ENCODE measurements around the gene CDC14B.

CDC14B gene

DNA sequence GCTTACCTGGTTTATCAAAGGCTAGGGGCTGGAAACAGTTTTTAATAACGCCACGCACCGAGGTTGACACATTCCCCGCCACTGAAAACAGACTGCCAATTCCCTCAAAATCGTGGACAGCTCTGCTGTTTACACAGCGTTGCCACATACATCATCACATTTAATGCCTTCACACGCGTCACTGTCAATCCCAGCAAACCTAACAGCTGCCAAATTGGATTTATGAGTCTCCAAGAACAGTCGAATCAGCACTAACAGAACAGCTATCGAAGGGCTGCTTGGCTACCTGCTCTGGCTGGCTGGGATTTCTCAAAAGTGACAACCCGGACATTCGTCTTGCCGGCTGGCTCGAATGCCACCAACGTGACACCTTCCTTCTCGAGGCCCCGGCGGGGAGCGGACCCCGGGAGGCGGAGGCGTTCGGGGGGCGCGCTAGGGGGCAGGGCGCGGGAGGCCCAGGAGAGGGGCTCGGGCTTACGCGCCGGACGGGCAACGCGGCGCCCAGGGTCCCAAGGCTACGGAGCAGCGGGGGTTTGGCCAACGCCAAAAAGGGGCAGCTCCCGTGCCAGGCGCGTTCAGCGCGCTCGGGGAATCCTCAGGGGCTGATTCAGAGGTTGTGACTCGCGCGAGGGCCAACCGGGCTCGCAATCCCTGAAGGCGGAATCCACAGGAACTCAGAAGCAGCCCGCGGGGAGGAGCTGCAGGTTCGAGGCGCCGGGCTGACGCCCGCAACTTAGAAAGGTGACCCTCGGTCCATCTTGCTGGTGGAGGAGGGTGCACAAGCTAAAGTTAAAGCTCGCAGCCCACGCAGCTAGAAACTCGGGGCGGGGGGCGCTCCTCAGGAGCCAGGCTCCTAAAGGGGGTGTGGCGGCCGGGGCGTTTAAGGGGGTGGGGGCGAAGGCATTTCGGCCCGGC lies 1.2 kb downstream of the CDC14B start:
- H2AFZ ChIP-seq (ENCODE audit: low read depth, low read length) = no peak overlapping the region
- H3K9ac ChIP-seq (ENCODE audit: low read depth, low read length) = no peak overlapping the region
- no peak for DNase-seq

GRCh38 chr9:96617439-96618185 lies 2.0 kb downstream of the CDC14B start:
- no peak overlapping the region for H3K27ac ChIP-seq (ENCODE audit: low read length)
- no peaks in the 10 kb centered on the region for H4K20me1 ChIP-seq (ENCODE audit: insufficient read depth, low read length)
- H3K4me1 ChIP-seq (ENCODE audit: insufficient read depth, low read length) = no peaks in the 10 kb centered on the region
- H3K4me3 ChIP-seq (ENCODE audit: low read depth in 1 of 2, low read length in 2 of 2) = no peak overlapping the region
- no peak for DNase-seq
- H3K9ac ChIP-seq (ENCODE audit: low read depth, low read length) = no peak overlapping the region
- H3K27me3 ChIP-seq (ENCODE audit: insufficient read depth, low read length, poor library complexity) = peaks cover 3% of the 10 kb centered on the region
- TF ChIP-seq, protein P1, sequence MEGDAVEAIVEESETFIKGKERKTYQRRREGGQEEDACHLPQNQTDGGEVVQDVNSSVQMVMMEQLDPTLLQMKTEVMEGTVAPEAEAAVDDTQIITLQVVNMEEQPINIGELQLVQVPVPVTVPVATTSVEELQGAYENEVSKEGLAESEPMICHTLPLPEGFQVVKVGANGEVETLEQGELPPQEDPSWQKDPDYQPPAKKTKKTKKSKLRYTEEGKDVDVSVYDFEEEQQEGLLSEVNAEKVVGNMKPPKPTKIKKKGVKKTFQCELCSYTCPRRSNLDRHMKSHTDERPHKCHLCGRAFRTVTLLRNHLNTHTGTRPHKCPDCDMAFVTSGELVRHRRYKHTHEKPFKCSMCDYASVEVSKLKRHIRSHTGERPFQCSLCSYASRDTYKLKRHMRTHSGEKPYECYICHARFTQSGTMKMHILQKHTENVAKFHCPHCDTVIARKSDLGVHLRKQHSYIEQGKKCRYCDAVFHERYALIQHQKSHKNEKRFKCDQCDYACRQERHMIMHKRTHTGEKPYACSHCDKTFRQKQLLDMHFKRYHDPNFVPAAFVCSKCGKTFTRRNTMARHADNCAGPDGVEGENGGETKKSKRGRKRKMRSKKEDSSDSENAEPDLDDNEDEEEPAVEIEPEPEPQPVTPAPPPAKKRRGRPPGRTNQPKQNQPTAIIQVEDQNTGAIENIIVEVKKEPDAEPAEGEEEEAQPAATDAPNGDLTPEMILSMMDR (IDR thresholded peaks at IDR 0.05; ENCODE audit: borderline replicate concordance, extremely low read depth, low read length, poor library complexity, severe bottlenecking) = no peak
- TF ChIP-seq EZH2 (IDR thresholded peaks at IDR 0.05; ENCODE audit: borderline replicate concordance, low read depth, low read length, severe bottlenecking) = no peak
- H3K79me2 ChIP-seq (ENCODE audit: insufficient read depth, low read length) = no peaks in the 10 kb centered on the region
- H3K36me3 ChIP-seq (ENCODE audit: insufficient read depth, low read length) = no peaks in the 10 kb centered on the region
- H3K9me3 ChIP-seq (ENCODE audit: insufficient read depth, low read length, severe bottlenecking) = no peaks in the 10 kb centered on the region
- no peak overlapping the region for H3K4me2 ChIP-seq (ENCODE audit: insufficient read depth, low read length)
- H2AFZ ChIP-seq (ENCODE audit: low read depth, low read length) = no peak overlapping the region
- no peak for ATAC-seq (ENCODE audit: insufficient read depth, low read depth)

More for the DNA sequence above, 1.2 kb downstream of the CDC14B start:
- Histone ChIP-seq H3K4me1 (ENCODE audit: insufficient read depth, low read length) (no peaks in the 10 kb centered on the region), H3K27me3 (ENCODE audit: insufficient read depth, low read length, poor library complexity) (no peaks in the 10 kb centered on the region), H4K20me1 (ENCODE audit: insufficient read depth, low read length) (no peaks in the 10 kb centered on the region), H3K4me2 (ENCODE audit: insufficient read depth, low read length) (no peak overlapping the region), H3K79me2 (ENCODE audit: insufficient read depth, low read length) (no peaks in the 10 kb centered on the region), H3K9me3 (ENCODE audit: insufficient read depth, low read length, severe bottlenecking) (no peaks in the 10 kb centered on the region), H3K36me3 (ENCODE audit: insufficient read depth, low read length) (no peaks in the 10 kb centered on the region), H3K4me3 (ENCODE audit: low read depth in 1 of 2, low read length in 2 of 2) (no peak overlapping the region), H3K27ac (ENCODE audit: low read length) (no peak overlapping the region)
- TF ChIP-seq EZH2 (IDR thresholded peaks at IDR 0.05; ENCODE audit: borderline replicate concordance, low read depth, low read length, severe bottlenecking) = no peak
- TF ChIP-seq, protein P1 (IDR thresholded peaks at IDR 0.05; ENCODE audit: borderline replicate concordance, extremely low read depth, low read length, poor library complexity, severe bottlenecking) = no peak
- no peak for ATAC-seq (ENCODE audit: insufficient read depth, low read depth)

GRCh38 chr9:96616817-96617438 lies 2.7 kb downstream of the CDC14B start:
- Histone ChIP-seq H3K79me2 (ENCODE audit: insufficient read depth, low read length) (no peaks in the 10 kb centered on the region), H4K20me1 (ENCODE audit: insufficient read depth, low read length) (no peaks in the 10 kb centered on the region), H3K4me1 (ENCODE audit: insufficient read depth, low read length) (no peaks in the 10 kb centered on the region), H3K27ac (ENCODE audit: low read length) (no peak overlapping the region), H3K9ac (ENCODE audit: low read depth, low read length) (no peak overlapping the region), H3K4me2 (ENCODE audit: insufficient read depth, low read length) (no peak overlapping the region), H3K36me3 (ENCODE audit: insufficient read depth, low read length) (no peaks in the 10 kb centered on the region), H2AFZ (ENCODE audit: low read depth, low read length) (no peak overlapping the region), H3K4me3 (ENCODE audit: low read depth in 1 of 2, low read length in 2 of 2) (no peak overlapping the region), H3K9me3 (ENCODE audit: insufficient read depth, low read length, severe bottlenecking) (no peaks in the 10 kb centered on the region), H3K27me3 (ENCODE audit: insufficient read depth, low read length, poor library complexity) (peaks cover 7% of the 10 kb centered on the region)
- DNase-seq = no peak
- TF ChIP-seq, protein P1 (IDR thresholded peaks at IDR 0.05; ENCODE audit: borderline replicate concordance, extremely low read depth, low read length, poor library complexity, severe bottlenecking) = no peak
- TF ChIP-seq EZH2 (IDR thresholded peaks at IDR 0.05; ENCODE audit: borderline replicate concordance, low read depth, low read length, severe bottlenecking) = no peak
- no peak for ATAC-seq (ENCODE audit: insufficient read depth, low read depth)
